H1 (cell line): ENCODE measurements around the gene CALD1. TPM values are rescaled to one million over a fixed set of nuclear protein-coding genes. Genes with fewer than 3 reads are reported as not detected.

Experiments used
- BACH1 ChIP-seq: IDR thresholded peaks from 2 replicates; pipeline ENCODE4 v1.6.1; 2012; ENCODE audit warnings: low read length, improper control_type of control experiment
- BCL11A ChIP-seq, 2 experiments: IDR thresholded peaks; one replicate each; pipeline ENCODE4 v1.6.1; 2011; ENCODE audit warnings: low read depth in 2 of 2, low read length in 2 of 2, mild to moderate bottlenecking in 2 of 2
- CHD7 ChIP-seq: fragments of 300-600 bp; sonication (generic); IDR thresholded peaks from 2 replicates; pipeline ENCODE4 v1.7.1; 2012; ENCODE audit warnings: low read length, moderate library complexity, mild to moderate bottlenecking, inconsistent platforms; ENCODE audit not compliant: insufficient replicate concordance
- CTBP2 ChIP-seq: IDR thresholded peaks from 2 replicates; pipeline ENCODE4 v1.7.0; 2011; ENCODE audit warnings: borderline replicate concordance, mild to moderate bottlenecking, moderate library complexity, mixed read lengths, low read length; ENCODE audit not compliant: insufficient read depth, insufficient read length
- FOSL1 ChIP-seq: IDR thresholded peaks from 2 replicates; pipeline ENCODE4 v1.6.1; 2011; ENCODE audit warnings: mild to moderate bottlenecking, low read depth, low read length, moderate library complexity; ENCODE audit not compliant: insufficient read depth
- JUND ChIP-seq: IDR thresholded peaks from 2 replicates; pipeline ENCODE4 v1.6.1; 2011; ENCODE audit warnings: mild to moderate bottlenecking, improper control_type of control experiment, low read length
- MAFK ChIP-seq: IDR thresholded peaks from 2 replicates; pipeline ENCODE4 v1.6.1; 2012; ENCODE audit warnings: low read depth, mild to moderate bottlenecking, improper control_type of control experiment, low read length
- PHF8 ChIP-seq: fragments of 200-600 bp; sonication (generic); conservative IDR thresholded peaks from 2 replicates; pipeline ENCODE4 v1.7.1; 2012; ENCODE audit warnings: low read depth, mild to moderate bottlenecking, inconsistent platforms, low read length, moderate library complexity
- POU5F1 ChIP-seq: IDR thresholded peaks from 2 replicates; pipeline ENCODE4 v1.6.1; 2011; ENCODE audit warnings: low read depth, mild to moderate bottlenecking, low read length, moderate library complexity
- SIN3A ChIP-seq, 2 experiments: IDR thresholded peaks in 1 of 2; conservative IDR thresholded peaks in 1 of 2; 2 replicates each; pipeline ENCODE4 v1.6.1; 2011 to 2012; ENCODE audit warnings: low read length in 2 of 2, improper control_type of control experiment in 1 of 2, low read depth in 1 of 2, mild to moderate bottlenecking in 1 of 2
- SP1 ChIP-seq: IDR thresholded peaks from 2 replicates; pipeline ENCODE4 v1.6.1; 2011; ENCODE audit warnings: low read depth, low read length
- TAF1 ChIP-seq: IDR thresholded peaks from 2 replicates; pipeline ENCODE4 v1.6.1; 2011; ENCODE audit warnings: mild to moderate bottlenecking, low read depth, low read length
- polyA plus RNA-seq, 7 experiments: library from polyadenylated mRNA; depleted of rRNA in 3 of 7; stranded (reverse) in 5 of 7; unstranded in 2 of 7; fragments of >200 nt in 5 of 7; fragments of 200-250 nt in 2 of 7; gene quantifications; 1 replicate in 5 of 7; 2 replicates in 1 of 7; 4 replicates in 1 of 7; pipeline versions ENCODE4 v1.2.1 to v1.2.3, GENCODE V29; 2011 to 2013; ENCODE audit warnings: missing spikeins in 2 of 7, mixed read lengths in 2 of 7
- total RNA-seq: library from RNA; stranded (reverse); fragmentation: NEBNext Ultra II Directional; extraction: Animal tissue kit (Norgen Biotek cat#: 25700); gene quantifications from 2 replicates; pipeline ENCODE4 v1.2.1, GENCODE V29; 2021

Gene CALD1
- total and polyA plus RNA-seq, 2 of the 8 experiments (the other 6 are each of a cell fraction or from before 2014, with no cell fraction given) = 34.3 to 177 TPM

DNA sequence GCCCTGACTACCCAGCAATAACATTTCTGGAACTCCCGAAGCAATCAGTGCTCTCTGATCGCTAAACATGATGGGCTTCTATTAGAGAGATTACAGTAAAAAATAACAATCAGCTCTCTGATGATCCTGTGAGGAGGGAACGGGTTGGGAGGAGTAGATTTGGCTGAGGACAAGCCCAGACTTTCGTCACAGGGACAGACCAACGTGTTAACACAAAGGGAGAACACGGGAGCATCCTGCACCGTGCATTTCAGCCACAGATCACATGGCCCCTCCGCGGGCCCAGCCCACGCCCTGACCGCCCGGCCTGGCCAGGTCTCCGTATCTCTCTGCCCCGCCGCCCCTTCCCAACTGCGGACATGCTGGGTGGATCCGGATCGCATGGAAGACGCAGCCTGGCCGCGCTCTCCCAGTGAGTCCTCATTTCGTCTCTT, 111.8 kb downstream of the CALD1 start (continued):
- TF ChIP-seq CHD7 = peak; percentile 99
- no peak for TF ChIP-seq POU5F1
- peak; percentile 77 for TF ChIP-seq TAF1
- peak; percentile 36; the same call in 1 of the 2 replicates for TF ChIP-seq SP1
- TF ChIP-seq CTBP2 = no peak
- TF ChIP-seq BACH1 = peak; percentile 51; the same call in 1 of the 2 replicates
- no peak for TF ChIP-seq BCL11A (IDR thresholded peaks at IDR 0.05; ENCODE audit: low read depth in 2 of 2, low read length in 2 of 2)
- 0 out of 4 replicates have a peak, but pooled peaks of 1 of the 2 experiments have one; percentile 25 for TF ChIP-seq SIN3A (conservative IDR thresholded peaks at IDR 0.05 in 1 of 2, IDR thresholded peaks at IDR 0.05 in 1 of 2; ENCODE audit: low read depth in 1 of 2, low read length in 2 of 2)
- no peak; the same call in 1 of the 2 replicates for TF ChIP-seq JUND
- TF ChIP-seq PHF8 = peak; percentile 75
- TF ChIP-seq MAFK = peak; percentile 86
- TF ChIP-seq FOSL1 = no peak
